Stimulated activated naive CD8-positive, alpha-beta T cell treated with anti-CD3 and anti-CD28 coated beads, Interleukin-15, amount 100 ng/mL, for 72 hours (primary cell): Measurements from ENCODE around the gene RUFY3.
A peak's percentile ranks its signal among the peaks of the same experiment; 100 is the strongest.

Experiments
- ATAC-seq: fragments of 150-1000 bp; cut with Tn5 transposase; 2 replicates; pipeline ENCODE4 v1.10.0; 2021; ENCODE audit warnings: mild to moderate bottlenecking, moderate library complexity
- DNase-seq, 2 donors: peaks; one replicate each; pipeline ENCODE4 v3.0.0; 2021 to 2022
- H3K27ac Mint-ChIP-seq, 2 donors: one replicate each; pipeline ENCODE4 v1.8.0; 2022; ENCODE audit warnings: mild to moderate bottlenecking in 2 of 2, mixed read lengths in 2 of 2, moderate library complexity in 2 of 2
- H3K27me3 Mint-ChIP-seq: one replicate; pipeline ENCODE4 v1.8.0; 2022; ENCODE audit warnings: mixed read lengths
- H3K4me1 Mint-ChIP-seq: one replicate; pipeline ENCODE4 v1.8.0; 2022; ENCODE audit warnings: mild to moderate bottlenecking, mixed read lengths
- H3K4me3 Mint-ChIP-seq, 2 donors: one replicate each; pipeline ENCODE4 v1.8.0; 2022; ENCODE audit warnings: mild to moderate bottlenecking in 2 of 2, mixed read lengths in 2 of 2, moderate library complexity in 1 of 2
- H3K9me3 Mint-ChIP-seq, 2 donors: one replicate each; pipeline ENCODE4 v1.8.0; 2022; ENCODE audit warnings: mixed read lengths in 2 of 2

RUFY3 gene

DNA sequence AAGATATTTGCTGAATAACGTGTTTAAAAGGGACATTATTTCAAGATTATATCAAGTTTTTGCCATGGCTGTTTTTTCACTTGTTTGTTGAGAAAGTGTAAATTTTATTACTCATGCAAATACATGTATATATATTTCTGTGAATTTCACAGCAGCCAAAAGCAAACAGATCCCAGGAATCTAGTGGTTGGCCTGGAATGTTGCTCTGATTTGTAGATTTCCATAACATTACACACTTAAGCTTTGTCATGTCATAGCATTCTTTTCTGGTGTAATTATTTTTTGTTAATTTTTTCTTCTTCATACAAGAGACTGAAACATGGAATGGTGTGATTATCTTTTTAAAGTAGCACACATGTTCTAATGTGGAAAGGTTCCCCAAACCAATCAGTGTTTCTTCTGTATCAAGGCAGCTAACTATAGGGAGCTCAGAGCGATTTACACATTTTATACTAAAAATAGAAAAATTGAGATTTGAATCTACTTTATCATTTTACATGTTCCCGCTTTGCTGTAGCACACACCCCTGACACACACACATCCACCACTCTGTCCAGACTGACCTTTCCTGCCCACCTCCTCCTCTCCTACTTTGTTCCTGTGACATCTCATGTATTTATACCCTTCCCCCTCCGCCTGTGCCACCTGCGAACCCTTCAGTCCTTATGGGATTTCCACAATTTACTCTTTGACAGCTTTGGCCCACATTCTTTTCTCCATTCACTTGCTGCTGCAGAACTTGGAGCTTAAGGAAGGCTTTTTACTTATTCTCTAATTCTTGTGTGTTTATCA is 20.3 kb downstream of the RUFY3 start:
- ATAC-seq (no peak), DNase-seq (no peak)
- Mint-ChIP-seq H3K4me3 (no peak overlapping the region), H3K9me3 (no peaks in the 10 kb centered on the region), H3K4me1 (peaks cover 7% of the 10 kb centered on the region), H3K27ac (no peak overlapping the region), H3K27me3 (no peaks in the 10 kb centered on the region)

DNA sequence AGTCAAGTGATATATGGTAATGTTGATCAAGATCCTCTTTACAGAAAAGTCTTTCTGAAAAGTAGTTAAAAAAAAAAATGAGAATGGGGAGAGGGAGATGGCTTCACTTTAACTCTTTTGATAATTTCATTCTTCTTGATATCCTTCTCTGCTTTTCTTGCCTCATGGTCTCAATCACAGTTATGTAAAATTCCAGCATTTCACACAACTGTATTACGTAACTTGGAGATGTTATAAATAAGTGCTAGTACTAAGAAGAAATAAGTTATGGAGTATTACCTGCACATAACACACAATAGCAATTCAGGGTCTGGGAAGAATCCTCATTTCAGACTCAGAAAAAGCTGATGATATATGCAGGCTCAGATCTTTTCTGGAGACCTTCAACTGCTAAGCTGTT is 22.0 kb downstream of the RUFY3 start:
- Mint-ChIP-seq H3K4me1 (no peaks in the 10 kb centered on the region), H3K27ac (no peak overlapping the region), H3K27me3 (no peaks in the 10 kb centered on the region), H3K4me3 (no peak overlapping the region), H3K9me3 (no peaks in the 10 kb centered on the region)
- ATAC-seq (no peak), DNase-seq (no peak)

DNA sequence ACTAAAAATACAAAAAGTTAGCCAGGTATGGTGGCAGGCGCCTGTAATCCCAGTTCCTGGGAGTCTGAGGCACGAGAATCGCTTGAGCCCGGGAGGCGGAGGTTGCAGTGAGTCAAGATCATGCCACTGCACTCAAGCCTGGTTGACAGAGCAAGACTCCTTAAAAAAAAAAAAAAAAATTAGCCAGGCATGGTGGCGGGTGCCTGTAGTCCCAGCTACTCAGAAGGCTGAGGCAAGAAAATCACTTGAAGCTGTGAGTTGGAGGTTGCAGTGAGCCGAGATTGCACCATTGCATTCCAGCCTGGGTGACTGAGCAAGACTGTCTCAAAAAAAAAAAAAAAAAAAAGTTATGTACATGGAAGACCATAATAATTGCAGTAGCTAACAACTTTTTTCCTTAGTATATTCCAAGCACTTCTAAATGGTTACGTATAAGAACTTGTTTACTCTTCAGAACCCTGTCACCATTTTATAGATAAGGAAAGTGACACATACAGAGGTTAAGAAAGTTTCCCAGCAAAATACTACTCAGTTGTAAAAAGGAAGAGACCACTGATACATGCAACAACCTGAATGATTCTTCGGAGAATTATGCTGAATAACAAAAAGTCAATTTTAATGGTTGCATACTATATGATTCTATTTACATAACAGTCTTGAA is 24.5 kb downstream of the RUFY3 start:
- H3K4me3 Mint-ChIP-seq = no peak overlapping the region
- no peak for DNase-seq
- ATAC-seq = no peak
- no peaks in the 10 kb centered on the region for H3K9me3 Mint-ChIP-seq
- no peak overlapping the region for H3K27ac Mint-ChIP-seq
- H3K27me3 Mint-ChIP-seq = no peaks in the 10 kb centered on the region
- peaks cover 10% of the 10 kb centered on the region for H3K4me1 Mint-ChIP-seq

DNA sequence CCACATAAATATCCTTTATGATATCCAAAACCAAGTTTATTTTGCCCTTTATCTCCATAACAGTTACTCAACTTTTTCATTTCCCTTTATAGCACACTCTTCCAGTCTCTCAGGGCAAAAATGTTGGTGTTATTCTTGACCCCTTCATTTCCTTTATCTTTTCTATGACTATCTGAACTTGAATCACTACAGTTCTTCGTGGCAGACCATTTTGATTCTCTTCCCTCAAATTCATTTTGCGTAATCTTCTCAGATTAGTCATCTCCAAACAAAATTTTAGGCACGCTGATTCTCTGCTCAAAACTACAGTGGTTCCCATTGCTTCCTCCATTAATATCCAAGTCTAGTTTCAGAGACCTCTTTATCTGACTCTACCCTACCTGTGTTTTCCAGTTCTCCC is 26.1 kb downstream of the RUFY3 start:
- Mint-ChIP-seq H3K9me3 (no peaks in the 10 kb centered on the region), H3K27ac (no peak overlapping the region), H3K4me3 (no peak overlapping the region), H3K4me1 (peaks cover 10% of the 10 kb centered on the region), H3K27me3 (no peaks in the 10 kb centered on the region)
- ATAC-seq (no peak), DNase-seq (no peak)

DNA sequence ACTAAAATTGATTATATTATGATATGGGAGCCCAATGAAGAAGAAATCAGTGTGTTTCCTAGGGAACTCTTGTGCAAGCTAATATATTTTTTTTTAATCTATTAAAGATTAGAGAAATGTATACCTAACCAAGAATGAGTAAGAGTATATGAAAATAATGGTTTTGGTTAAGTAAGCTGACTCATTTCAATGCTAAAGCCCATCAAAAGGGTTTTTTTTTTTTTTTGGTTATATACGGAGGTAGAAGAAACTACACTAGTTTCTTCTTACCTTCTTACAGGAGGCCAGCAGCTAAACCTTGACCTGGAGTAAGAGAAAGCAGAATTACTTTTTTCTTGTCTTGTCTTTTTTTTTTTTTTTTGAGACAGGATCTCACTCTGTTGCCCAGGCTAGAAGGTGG is 27.5 kb downstream of the RUFY3 start:
- DNase-seq (no peak), ATAC-seq (peak; percentile 94)
- no peaks in the 10 kb centered on the region for H3K9me3 Mint-ChIP-seq
- H3K4me1 Mint-ChIP-seq = peaks cover 10% of the 10 kb centered on the region
- H3K4me3 Mint-ChIP-seq = no peak overlapping the region
- H3K27me3 Mint-ChIP-seq = no peaks in the 10 kb centered on the region
- H3K27ac Mint-ChIP-seq = no peak overlapping the region

DNA sequence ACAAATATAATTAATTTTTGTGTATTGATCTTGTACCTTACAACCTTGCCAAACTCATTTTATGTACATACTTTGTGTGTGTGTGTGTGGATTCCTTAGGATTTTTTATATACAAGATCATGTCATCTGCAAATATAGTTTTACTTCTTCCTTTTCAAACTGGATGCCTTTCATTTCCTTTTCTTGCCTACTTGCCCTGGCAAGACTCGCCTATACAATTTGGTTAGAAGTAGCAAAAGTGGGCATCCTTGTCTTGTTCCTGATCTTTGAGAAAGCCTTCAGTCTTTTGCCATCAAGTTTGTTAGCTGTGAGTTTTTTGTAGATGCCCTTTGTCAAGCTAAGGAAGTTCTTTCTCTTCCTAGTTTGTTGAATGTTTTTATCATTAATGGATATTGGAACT is 30.5 kb downstream of the RUFY3 start:
- no peaks in the 10 kb centered on the region for H3K27me3 Mint-ChIP-seq
- H3K4me3 Mint-ChIP-seq = no peak overlapping the region
- no peak for ATAC-seq
- H3K27ac Mint-ChIP-seq = no peak overlapping the region
- peaks cover 10% of the 10 kb centered on the region for H3K4me1 Mint-ChIP-seq
- DNase-seq = no peak
- H3K9me3 Mint-ChIP-seq = no peaks in the 10 kb centered on the region

DNA sequence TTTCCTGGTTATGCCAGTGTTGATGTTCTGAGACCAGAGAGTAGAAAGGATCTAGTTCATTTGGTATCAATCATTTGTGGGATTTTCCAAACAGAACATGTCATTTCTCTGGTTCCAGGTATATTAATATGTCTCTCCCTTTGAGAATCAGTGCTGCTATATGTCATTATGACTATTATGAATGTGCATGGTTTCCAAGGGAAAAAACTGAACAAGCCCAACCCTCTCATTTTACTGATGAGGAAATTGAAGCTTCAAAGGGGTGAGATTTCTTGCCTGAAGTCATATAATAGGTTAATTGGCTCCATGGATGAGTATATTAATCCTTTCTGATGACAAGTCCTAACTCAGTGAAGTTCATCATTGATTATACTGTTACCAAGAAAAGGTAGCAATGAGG is 31.9 kb downstream of the RUFY3 start:
- no peaks in the 10 kb centered on the region for H3K9me3 Mint-ChIP-seq
- no peaks in the 10 kb centered on the region for H3K27me3 Mint-ChIP-seq
- no peak overlapping the region for H3K27ac Mint-ChIP-seq
- no peak overlapping the region for H3K4me3 Mint-ChIP-seq
- ATAC-seq = peak; percentile 62
- peaks cover 10% of the 10 kb centered on the region for H3K4me1 Mint-ChIP-seq
- DNase-seq = no peak

DNA sequence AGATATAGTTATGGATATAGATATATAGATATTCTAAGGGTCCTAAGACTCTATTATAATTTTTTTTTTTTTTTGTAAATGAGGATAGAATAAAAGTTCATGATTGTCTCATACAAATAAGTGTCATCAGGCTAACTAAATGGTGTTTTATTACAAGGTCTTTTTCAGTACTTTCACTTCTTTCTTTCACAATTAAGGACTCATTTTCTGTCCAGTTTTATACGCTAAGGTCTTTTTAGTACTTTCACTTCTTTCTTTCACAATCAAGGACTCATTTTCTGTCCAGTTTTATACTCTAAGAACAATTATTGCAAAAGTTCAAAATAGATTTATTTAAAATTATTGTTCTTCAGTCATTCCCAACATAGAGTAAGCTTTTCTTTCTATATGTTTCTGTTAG is 32.7 kb downstream of the RUFY3 start:
- DNase-seq (no peak), ATAC-seq (no peak)
- no peaks in the 10 kb centered on the region for H3K9me3 Mint-ChIP-seq
- peaks cover 16% of the 10 kb centered on the region for H3K4me1 Mint-ChIP-seq
- no peak overlapping the region for H3K27ac Mint-ChIP-seq
- no peak overlapping the region for H3K4me3 Mint-ChIP-seq
- no peaks in the 10 kb centered on the region for H3K27me3 Mint-ChIP-seq

DNA sequence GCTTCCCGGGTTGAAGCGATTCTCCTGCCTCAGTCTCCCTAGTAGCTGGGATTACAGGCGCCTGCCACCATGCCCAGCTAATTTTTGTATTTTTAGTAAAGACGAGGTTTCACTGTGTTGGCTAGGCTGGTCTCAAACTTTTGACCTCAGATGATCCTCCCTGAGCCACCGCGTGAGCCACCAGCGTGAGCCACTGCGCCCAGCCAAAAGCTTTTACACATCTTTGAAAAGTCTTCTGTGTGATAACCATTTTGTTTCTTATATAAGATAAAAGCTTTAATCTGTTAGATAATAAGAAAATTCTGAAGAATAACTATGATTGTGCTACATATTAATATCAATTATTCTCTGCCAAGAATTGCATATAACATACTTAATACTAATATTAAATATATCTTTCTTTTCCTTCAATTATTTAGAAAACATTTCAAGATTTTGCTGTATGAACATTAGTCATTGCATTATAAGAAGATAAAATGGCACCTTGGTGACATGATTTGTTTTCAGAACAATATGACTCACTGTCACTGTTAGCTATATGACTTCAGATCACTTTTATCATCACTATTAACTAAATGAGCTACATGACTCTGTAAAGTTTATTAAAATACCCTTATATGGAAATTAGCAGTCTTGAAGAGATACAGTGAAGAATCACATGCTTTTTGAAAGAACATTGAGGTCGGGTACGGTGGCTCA is 33.4 kb downstream of the RUFY3 start:
- peaks cover 16% of the 10 kb centered on the region for H3K4me1 Mint-ChIP-seq
- H3K27me3 Mint-ChIP-seq = no peaks in the 10 kb centered on the region
- ATAC-seq (peak; percentile 70), DNase-seq (no peak)
- no peak overlapping the region for H3K27ac Mint-ChIP-seq
- no peaks in the 10 kb centered on the region for H3K9me3 Mint-ChIP-seq
- no peak overlapping the region for H3K4me3 Mint-ChIP-seq

DNA sequence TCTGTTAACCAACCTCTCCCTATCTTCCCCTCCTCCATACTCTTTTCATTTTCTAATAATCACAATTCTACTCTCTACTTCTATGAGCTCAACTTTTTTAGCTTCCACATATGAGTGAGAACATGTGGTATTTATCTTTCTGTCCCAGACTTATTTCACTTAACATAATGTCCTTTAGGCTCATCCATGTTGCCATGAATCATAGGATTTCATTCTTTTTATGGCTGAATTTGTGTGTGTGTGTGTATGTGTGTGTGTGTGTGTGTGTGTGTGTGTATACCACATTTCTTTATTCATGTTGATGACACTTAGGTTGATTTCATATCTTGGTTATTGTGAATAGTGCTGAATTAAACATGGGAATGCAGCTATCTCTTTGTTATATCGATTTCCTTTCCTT is 37.4 kb downstream of the RUFY3 start:
- Mint-ChIP-seq H3K9me3 (no peaks in the 10 kb centered on the region), H3K27ac (no peak overlapping the region), H3K27me3 (no peaks in the 10 kb centered on the region), H3K4me1 (peaks cover 14% of the 10 kb centered on the region), H3K4me3 (peak overlapping the region in 1 of 2 donors; percentile 29)
- ATAC-seq (no peak), DNase-seq (no peak)

DNA sequence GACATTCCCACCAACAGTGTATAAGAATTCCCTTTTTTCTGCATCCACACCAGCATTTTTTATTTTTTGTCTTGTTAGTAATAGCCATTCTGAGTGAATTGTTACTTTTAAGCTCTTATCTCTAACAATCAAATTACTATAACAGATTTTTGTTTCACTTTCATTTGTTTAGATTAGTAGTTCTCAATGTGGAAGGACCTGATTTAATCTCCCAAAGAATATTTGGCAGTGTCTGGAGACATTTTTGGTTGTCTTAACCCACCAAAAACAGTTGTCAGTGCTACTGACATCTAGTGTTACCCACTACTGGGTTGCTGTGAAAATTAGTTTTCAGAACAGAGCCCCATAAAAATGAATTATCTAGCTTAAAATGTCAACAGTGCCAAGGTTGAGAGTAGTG is 37.9 kb downstream of the RUFY3 start:
- ATAC-seq = no peak
- Mint-ChIP-seq H3K27ac (no peak overlapping the region), H3K4me3 (peak overlapping the region in 1 of 2 donors; percentile 29)

DNA sequence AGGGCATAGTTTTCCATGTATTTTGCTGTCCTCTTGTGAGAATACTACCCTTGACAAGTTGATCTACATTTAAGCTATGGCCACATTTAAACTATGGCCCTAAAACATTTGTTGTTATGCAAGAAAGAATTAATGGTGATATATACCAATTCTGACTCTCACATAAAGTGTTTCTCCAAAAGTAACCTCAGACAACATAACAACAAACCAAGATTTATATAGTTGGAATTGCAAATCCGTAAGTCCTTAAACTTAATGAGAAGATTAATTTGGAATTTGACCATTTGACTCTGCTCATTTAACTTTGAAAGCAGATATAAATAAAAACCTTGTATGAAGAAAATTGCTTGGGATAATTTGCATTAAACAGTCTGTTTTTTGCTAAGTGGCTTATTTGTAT is 38.9 kb downstream of the RUFY3 start:
- no peak for ATAC-seq
- H3K4me1 Mint-ChIP-seq = peaks cover 14% of the 10 kb centered on the region
- H3K27ac Mint-ChIP-seq = no peak overlapping the region
- no peaks in the 10 kb centered on the region for H3K9me3 Mint-ChIP-seq
- H3K27me3 Mint-ChIP-seq = no peaks in the 10 kb centered on the region
- H3K4me3 Mint-ChIP-seq = no peak overlapping the region
- DNase-seq = no peak

More for the DNA sequence above, 37.9 kb downstream of the RUFY3 start:
- DNase-seq = no peak
- Mint-ChIP-seq H3K27me3 (no peaks in the 10 kb centered on the region), H3K9me3 (no peaks in the 10 kb centered on the region), H3K4me1 (peaks cover 14% of the 10 kb centered on the region)

DNA sequence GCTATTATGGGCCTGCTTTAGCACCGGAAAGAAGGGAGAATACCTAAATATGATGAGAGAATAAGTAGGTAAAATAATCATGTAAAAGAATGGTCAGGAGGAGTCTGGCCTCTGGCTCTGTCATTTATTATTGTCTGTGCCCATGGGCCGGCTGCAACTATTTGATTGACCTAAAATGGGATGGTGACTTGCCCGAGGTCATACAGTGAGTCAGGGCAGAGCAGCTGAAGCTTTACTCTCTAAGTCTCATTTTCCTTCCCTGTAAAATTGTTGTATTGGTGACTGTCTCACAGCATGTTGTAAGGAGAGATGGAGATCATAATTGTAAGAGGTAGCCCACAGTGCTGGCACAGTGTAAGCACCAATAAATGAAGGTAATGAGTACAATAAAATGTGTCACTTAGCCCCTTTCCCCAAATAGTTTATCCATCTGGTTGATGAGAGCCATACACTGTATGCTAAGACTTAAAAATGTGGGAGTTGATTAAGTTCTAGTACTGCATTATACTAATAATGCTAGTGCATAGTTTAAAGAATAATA is 39.6 kb downstream of the RUFY3 start:
- Mint-ChIP-seq H3K9me3 (no peaks in the 10 kb centered on the region), H3K4me3 (no peak overlapping the region), H3K27ac (no peak overlapping the region), H3K27me3 (no peaks in the 10 kb centered on the region), H3K4me1 (peaks cover 14% of the 10 kb centered on the region)
- ATAC-seq = no peak
- DNase-seq = no peak

DNA sequence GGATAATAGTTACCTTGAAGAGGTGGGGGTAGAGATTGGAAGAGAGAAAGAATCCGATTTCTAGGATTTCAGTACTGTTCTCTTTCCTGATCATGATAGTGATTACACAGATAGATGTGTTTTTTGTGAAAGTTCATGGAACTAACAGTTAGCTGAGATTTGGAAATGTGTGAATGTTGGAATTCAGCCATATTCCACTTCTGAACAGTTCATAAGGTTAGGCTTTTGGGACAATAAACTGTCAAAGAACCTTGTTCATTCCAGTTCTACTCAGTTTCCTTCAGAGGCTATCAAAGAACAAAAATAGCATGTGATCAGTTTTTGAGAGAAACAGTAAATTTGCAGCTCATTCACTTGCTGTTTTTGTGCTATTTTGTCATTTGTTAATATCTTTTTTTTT is 43.6 kb downstream of the RUFY3 start:
- ATAC-seq = no peak
- Mint-ChIP-seq H3K4me1 (no peaks in the 10 kb centered on the region), H3K27me3 (no peaks in the 10 kb centered on the region), H3K9me3 (no peaks in the 10 kb centered on the region), H3K4me3 (no peak overlapping the region), H3K27ac (no peak overlapping the region)
- DNase-seq = no peak

DNA sequence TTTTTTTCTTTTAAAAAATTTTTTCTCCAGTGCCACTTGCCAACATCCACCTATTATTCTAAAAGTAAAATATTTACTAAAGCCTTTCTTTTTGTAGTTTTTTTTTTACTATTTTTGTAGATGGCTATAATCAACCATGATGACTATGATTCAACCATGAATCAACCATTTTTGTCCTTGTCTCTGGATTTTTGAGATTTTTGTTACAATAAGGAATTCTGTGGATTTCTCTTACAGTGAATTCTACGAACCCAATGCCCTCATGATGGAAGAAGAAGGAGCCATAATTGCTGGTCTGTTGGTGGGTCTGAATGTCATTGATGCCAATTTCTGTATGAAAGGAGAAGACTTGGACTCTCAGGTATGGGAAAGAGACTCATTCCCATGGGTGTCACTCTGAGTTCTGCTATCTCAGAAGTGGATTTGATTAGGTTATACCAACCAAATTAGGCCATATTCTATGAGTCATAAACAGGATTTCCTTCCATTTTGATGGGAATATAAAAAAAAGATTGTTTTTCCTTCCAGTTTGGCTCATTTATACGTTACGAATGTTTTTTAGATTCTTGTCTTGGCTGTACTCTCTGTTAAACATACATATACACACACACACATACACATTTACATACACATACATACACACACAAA is 46.7 kb downstream of the RUFY3 start:
- ATAC-seq = no peak
- no peaks in the 10 kb centered on the region for H3K4me1 Mint-ChIP-seq
- H3K4me3 Mint-ChIP-seq = no peak overlapping the region
- no peaks in the 10 kb centered on the region for H3K9me3 Mint-ChIP-seq
- H3K27ac Mint-ChIP-seq = no peak overlapping the region
- DNase-seq = no peak
- no peaks in the 10 kb centered on the region for H3K27me3 Mint-ChIP-seq
